Measurements from ENCODE around the gene PSENEN. TPM values are rescaled to one million over a fixed set of nuclear protein-coding genes. Genes with fewer than 3 reads are reported as not detected.
"Not testable (repeated sequence)": the region's sequence is repeated elsewhere in the genome, so short reads cannot be mapped to it uniquely, and the experiment has no call there.

The PSENEN gene
- polyA plus RNA-seq, 10 donors, result 32.5 to 41.0 (median 37.1) TPM

- no peak for DNase-seq
Observed at GRCh38 chr19:35767288-35768081, 22.0 kb downstream of the PSENEN start.

- DNase-seq, result no peak
Observed at GRCh38 chr19:35768082-35768421, 22.6 kb downstream of the PSENEN start.

GRCh38 chr19:35772362-35772761 lies 26.9 kb downstream of the PSENEN start:
- DNase-seq, result not testable (repeated sequence)

GRCh38 chr19:35773020-35773806 lies 27.8 kb downstream of the PSENEN start:
- DNase-seq, result no peak

GRCh38 chr19:35774274-35775045 lies 29.0 kb downstream of the PSENEN start:
- no peak for DNase-seq

GRCh38 chr19:35775046-35775297 lies 29.5 kb downstream of the PSENEN start:
- DNase-seq, result no peak

- peak; percentile 97 to 99 (median 99) for DNase-seq
Observed at GRCh38 chr19:35775298-35776101, 30.0 kb downstream of the PSENEN start, which contains the start of gene ARHGAP33. Gene ARHGAP33, plus strand, starts transcription at chr19:35775564. Its CDS starts 95 bp downstream, at chr19:35775659.

GRCh38 chr19:35776102-35776788 lies 30.8 kb downstream of the PSENEN start:
- peak in 1 of 3 donors; percentile 45 for DNase-seq

- DNase-seq, result peak in 1 of 3 donors; percentile 30
Observed at GRCh38 chr19:35777086-35777841, 31.8 kb downstream of the PSENEN start.

GRCh38 chr19:35777961-35778360 lies 32.5 kb downstream of the PSENEN start:
- DNase-seq, result no peak

- no peak for DNase-seq
Observed at GRCh38 chr19:35779033-35779432, 33.6 kb downstream of the PSENEN start.

GRCh38 chr19:35780058-35780457 lies 34.6 kb downstream of the PSENEN start:
- DNase-seq, result no peak

- no peak for DNase-seq
Observed at GRCh38 chr19:35780717-35781116, 35.3 kb downstream of the PSENEN start.

- no peak for DNase-seq
Observed at GRCh38 chr19:35781650-35782049, 36.2 kb downstream of the PSENEN start.

- no peak for DNase-seq
Observed at GRCh38 chr19:35782589-35782988, 37.1 kb downstream of the PSENEN start.

- no peak for DNase-seq
Observed at GRCh38 chr19:35783469-35784434, 38.3 kb downstream of the PSENEN start.

- no peak for DNase-seq
Observed at GRCh38 chr19:35784503-35785338, 39.3 kb downstream of the PSENEN start.

GRCh38 chr19:35785339-35785627 lies 39.8 kb downstream of the PSENEN start:
- DNase-seq, result no peak
